IPS-15b (cell line): ENCODE results near the gene MAMDC2.
A peak's percentile ranks its signal among the peaks of the same experiment; 100 is the strongest.
"Not testable (repeated sequence)": the region's sequence is repeated elsewhere in the genome, so short reads cannot be mapped to it uniquely, and the experiment has no call there.

Experiments
- H3K27me3 ChIP-seq: one replicate; pipeline ENCODE4 v1.6.1; 2013; ENCODE audit warnings: low read length; ENCODE audit not compliant: control insufficient read depth, insufficient read depth
- H3K36me3 ChIP-seq: one replicate; pipeline ENCODE4 v1.6.1; 2013; ENCODE audit warnings: low read length; ENCODE audit not compliant: control insufficient read depth, insufficient read depth
- H3K4me1 ChIP-seq: one replicate; pipeline ENCODE4 v1.6.1; 2013; ENCODE audit warnings: mild to moderate bottlenecking, low read length; ENCODE audit not compliant: control insufficient read depth, insufficient read depth
- H3K4me3 ChIP-seq: one replicate; pipeline ENCODE4 v1.5.1; 2013; ENCODE audit warnings: low read depth, low read length
- H3K9ac ChIP-seq: one replicate; pipeline ENCODE4 v1.6.1; 2013; ENCODE audit warnings: low read depth, mild to moderate bottlenecking, low read length
- H3K9me3 ChIP-seq: one replicate; pipeline ENCODE4 v1.6.1; 2013; ENCODE audit warnings: mild to moderate bottlenecking, low read length; ENCODE audit not compliant: control insufficient read depth, insufficient read depth

MAMDC2 gene

DNA sequence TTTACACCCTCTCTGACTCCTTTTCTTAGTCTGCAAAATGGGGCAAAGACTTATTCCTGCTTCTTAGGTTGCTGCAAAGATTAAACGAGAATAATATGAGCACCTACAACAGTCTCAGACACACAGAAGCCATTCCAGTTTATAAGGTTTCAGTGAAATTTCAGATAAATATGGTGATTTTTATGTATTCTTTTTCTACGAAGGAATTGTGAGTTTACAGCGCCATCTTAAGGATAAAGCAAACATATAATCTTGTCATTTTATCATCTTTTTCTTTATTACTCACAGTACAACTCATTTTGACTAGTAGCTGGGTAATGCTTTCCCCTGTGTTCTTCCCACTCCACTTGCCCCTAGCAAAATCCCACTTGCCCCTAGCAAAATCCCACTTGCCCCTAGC, 185.9 kb downstream of the MAMDC2 start:
- Histone ChIP-seq H3K27me3 (no peaks in the 10 kb centered on the region), H3K4me1 (no peaks in the 10 kb centered on the region), H3K4me3 (no peak overlapping the region), H3K36me3 (no peaks in the 10 kb centered on the region), H3K9ac (no peak overlapping the region), H3K9me3 (no peaks in the 10 kb centered on the region)

GRCh38 chr9:70232476-70232875, 188.8 kb downstream of the MAMDC2 start:
- no peaks in the 10 kb centered on the region for H3K4me1 ChIP-seq

DNA sequence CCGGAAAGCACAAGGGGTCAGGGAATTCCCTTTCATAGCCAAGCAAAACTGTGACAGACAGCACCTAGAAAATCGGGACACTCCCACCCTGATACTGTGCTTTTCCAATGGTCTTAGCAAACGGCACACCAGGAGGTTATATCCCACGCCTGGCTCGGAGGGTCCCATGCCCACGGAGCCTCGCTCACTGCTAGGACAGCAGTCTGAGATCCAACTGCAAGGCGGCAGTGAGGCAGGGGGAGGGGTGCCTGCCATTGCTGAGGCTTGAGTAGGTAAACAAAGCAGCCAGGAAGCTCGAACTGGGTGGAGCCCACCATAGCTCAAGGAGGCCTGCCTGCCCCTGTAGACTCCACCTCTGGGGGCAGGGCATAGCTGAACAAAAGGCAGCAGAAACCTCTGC, 190.6 kb downstream of the MAMDC2 start:
- H3K9ac ChIP-seq, H3K4me3 ChIP-seq, H3K36me3 ChIP-seq, H3K4me1 ChIP-seq, H3K9me3 ChIP-seq, H3K27me3 ChIP-seq: not testable (repeated sequence)

More at GRCh38 chr9:70232476-70232875, 188.8 kb downstream of the MAMDC2 start:
- Histone ChIP-seq H3K9me3 (no peaks in the 10 kb centered on the region), H3K36me3 (no peaks in the 10 kb centered on the region), H3K27me3 (no peaks in the 10 kb centered on the region), H3K9ac (no peak overlapping the region), H3K4me3 (no peak overlapping the region)

GRCh38 chr9:70245952-70246351, 202.3 kb downstream of the MAMDC2 start:
- not testable (repeated sequence) for H3K4me1 ChIP-seq, H3K4me3 ChIP-seq, H3K27me3 ChIP-seq, H3K9me3 ChIP-seq, H3K9ac ChIP-seq, H3K36me3 ChIP-seq

- Histone ChIP-seq H3K4me3 (no peak overlapping the region), H3K27me3 (no peaks in the 10 kb centered on the region), H3K4me1 (no peaks in the 10 kb centered on the region), H3K36me3 (no peaks in the 10 kb centered on the region), H3K9ac (no peak overlapping the region), H3K9me3 (no peaks in the 10 kb centered on the region)
Observed at GRCh38 chr9:70250221-70250620, 206.6 kb downstream of the MAMDC2 start.

DNA sequence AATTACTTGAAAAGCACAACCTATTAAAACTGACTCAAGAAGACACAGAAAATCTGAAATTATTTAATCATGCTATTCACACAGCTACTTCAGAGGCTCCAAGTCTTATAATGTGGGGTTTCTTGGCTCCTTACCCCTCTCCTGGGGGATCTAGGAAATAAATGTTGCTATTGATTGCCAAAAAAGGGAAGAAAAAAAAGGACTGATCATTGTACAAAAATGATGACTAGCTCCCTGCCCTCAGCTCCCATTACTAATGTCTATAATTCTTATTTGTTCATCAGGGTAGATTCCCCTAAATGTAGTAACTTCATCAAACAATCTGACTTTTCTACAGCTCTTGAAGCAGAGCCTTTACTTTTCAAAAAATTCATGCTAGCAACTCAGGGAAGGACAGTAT, 211.8 kb downstream of the MAMDC2 start:
- Histone ChIP-seq H3K4me3 (no peak overlapping the region), H3K4me1 (peaks cover 10% of the 10 kb centered on the region), H3K9me3 (no peaks in the 10 kb centered on the region), H3K9ac (no peak overlapping the region), H3K27me3 (no peaks in the 10 kb centered on the region), H3K36me3 (no peaks in the 10 kb centered on the region)

DNA sequence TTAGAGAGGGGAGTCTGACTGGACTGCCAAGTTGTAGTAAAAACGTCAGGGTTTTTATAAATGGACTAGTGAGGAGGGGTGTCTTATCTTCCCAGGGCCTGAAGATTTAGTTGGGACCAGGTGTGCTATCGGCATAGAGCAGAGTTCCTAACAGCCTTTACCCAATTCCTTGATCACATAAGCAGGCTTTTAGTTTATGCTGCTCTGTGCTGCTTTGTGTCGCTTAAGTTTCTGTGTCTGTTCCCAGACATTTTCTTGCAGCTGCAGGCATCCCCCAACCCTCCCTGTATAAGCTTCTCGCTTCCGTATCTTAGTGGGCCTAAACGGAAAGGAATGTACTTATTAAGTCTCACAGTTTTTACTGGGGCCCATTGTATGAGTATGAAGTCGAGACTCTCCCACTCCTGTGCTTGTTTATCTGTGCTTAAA, 212.5 kb downstream of the MAMDC2 start:
- no peaks in the 10 kb centered on the region for H3K9me3 ChIP-seq
- no peaks in the 10 kb centered on the region for H3K27me3 ChIP-seq
- H3K36me3 ChIP-seq, result no peaks in the 10 kb centered on the region
- H3K4me1 ChIP-seq, result peaks cover 10% of the 10 kb centered on the region
- no peak overlapping the region for H3K4me3 ChIP-seq
- H3K9ac ChIP-seq, result no peak overlapping the region

GRCh38 chr9:70257502-70257901, 213.9 kb downstream of the MAMDC2 start:
- H3K4me1 ChIP-seq, result peaks cover 10% of the 10 kb centered on the region
- H3K9ac ChIP-seq, result peak overlapping the region; percentile 82
- H3K9me3 ChIP-seq, result no peaks in the 10 kb centered on the region
- peak overlapping the region; percentile 95 for H3K4me3 ChIP-seq
- H3K27me3 ChIP-seq, result no peaks in the 10 kb centered on the region
- no peaks in the 10 kb centered on the region for H3K36me3 ChIP-seq

DNA sequence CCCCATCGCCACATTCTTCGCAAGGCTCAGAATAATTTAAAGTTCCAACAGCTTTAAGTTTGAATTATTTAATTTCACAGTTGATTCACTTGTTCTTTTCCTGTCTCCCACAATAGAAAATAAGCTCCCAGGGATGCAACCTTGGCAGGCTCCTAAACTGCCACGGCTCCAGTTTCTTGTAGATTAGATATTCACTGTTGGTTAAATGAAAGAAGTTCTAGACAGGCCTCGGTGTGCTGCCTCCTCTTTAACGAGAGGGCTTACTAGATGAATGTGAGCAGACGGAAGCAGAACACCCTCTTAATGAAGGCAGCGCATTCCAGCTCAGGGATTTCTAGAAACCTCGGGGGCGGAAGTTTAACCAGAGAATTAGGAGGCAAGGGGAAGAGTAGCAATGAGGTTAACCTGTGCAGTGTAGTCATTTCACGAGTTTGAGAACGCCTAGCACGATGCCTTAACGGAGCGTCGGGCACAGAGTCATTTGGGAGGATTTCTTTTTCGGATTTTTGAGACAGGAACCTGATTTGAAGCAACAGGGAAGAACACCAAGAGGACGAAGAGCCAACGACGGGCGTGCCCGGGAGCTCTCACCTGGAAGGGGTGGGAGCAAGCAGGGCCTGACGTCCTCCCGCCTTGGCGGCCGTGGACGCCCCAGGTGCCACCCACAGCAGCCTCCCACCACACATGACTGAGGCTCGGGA, 214.5 kb downstream of the MAMDC2 start:
- Histone ChIP-seq H3K4me1 (peaks cover 10% of the 10 kb centered on the region), H3K27me3 (no peaks in the 10 kb centered on the region), H3K9ac (peak overlapping the region; percentile 82), H3K36me3 (no peaks in the 10 kb centered on the region), H3K9me3 (no peaks in the 10 kb centered on the region), H3K4me3 (peak overlapping the region; percentile 95)

GRCh38 chr9:70258692-70259511, 215.3 kb downstream of the MAMDC2 start, which contains the start of gene SMC5:
SMC5 (plus strand) TSS chr9:70258978; CDS start chr9:70259079, 101 bp downstream.
- no peaks in the 10 kb centered on the region for H3K9me3 ChIP-seq
- H3K4me1 ChIP-seq, result peaks cover 10% of the 10 kb centered on the region
- H3K36me3 ChIP-seq, result no peaks in the 10 kb centered on the region
- H3K9ac ChIP-seq, result peak within 1 kb of the TSS; percentile 82
- no peaks in the 10 kb centered on the region for H3K27me3 ChIP-seq
- peak within 1 kb of the TSS; percentile 95 for H3K4me3 ChIP-seq

DNA sequence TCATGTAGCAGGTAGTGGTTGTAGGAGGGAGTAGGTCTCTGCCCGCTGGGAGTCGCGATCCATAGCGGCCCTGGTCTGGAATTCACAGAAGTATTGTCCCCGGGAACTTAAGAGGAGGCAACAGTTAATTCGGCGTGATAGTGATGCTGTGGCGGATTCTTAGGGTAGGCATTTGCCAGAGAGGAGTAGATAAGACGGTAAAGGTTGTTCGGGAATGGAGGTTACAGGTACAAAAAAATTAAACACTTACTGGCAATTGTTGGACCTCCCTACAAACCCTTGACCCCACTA, 215.8 kb downstream of the MAMDC2 start:
- H3K36me3 ChIP-seq, result peaks cover 3% of the 10 kb centered on the region
- no peaks in the 10 kb centered on the region for H3K27me3 ChIP-seq
- H3K4me1 ChIP-seq, result peaks cover 10% of the 10 kb centered on the region
- peak overlapping the region; percentile 82 for H3K9ac ChIP-seq
- peak overlapping the region; percentile 95 for H3K4me3 ChIP-seq
- H3K9me3 ChIP-seq, result no peaks in the 10 kb centered on the region

- no peaks in the 10 kb centered on the region for H3K27me3 ChIP-seq
- H3K36me3 ChIP-seq, result peaks cover 6% of the 10 kb centered on the region
- H3K9ac ChIP-seq, result no peak overlapping the region
- peaks cover 10% of the 10 kb centered on the region for H3K4me1 ChIP-seq
- no peaks in the 10 kb centered on the region for H3K9me3 ChIP-seq
- H3K4me3 ChIP-seq, result peak overlapping the region; percentile 95
Observed at GRCh38 chr9:70260007-70260443, 216.4 kb downstream of the MAMDC2 start.
